Activated CD4-positive, alpha-beta T cell treated with anti-CD3 and anti-CD28 coated beads, Interleukin-2, amount 50 U/mL, for 48 hours (primary cell): Measurements from ENCODE around the gene HCRT.
"Not testable (repeated sequence)": the region's sequence is repeated elsewhere in the genome, so short reads cannot be mapped to it uniquely, and the experiment has no call there.

ENCODE experiments used
- DNase-seq, 2 experiments: peaks; one replicate each; pipeline ENCODE4 v3.0.0-alpha.2; 2020

The HCRT gene

GRCh38 chr17:42179335-42179734, 5.9 kb downstream of the HCRT start:
- no peak for DNase-seq

- DNase-seq, result no peak
Measured at GRCh38 chr17:42178817-42179216, 6.4 kb downstream of the HCRT start.

- no peak for DNase-seq
Measured at GRCh38 chr17:42177684-42178083, 7.6 kb downstream of the HCRT start.

GRCh38 chr17:42174126-42174783, 11.0 kb downstream of the HCRT start:
- DNase-seq, result no peak

- no peak for DNase-seq
Measured at GRCh38 chr17:42171831-42172230, 13.4 kb downstream of the HCRT start.

- DNase-seq, result no peak
Measured at GRCh38 chr17:42169351-42169750, 15.9 kb downstream of the HCRT start.

- no peak for DNase-seq
Measured at GRCh38 chr17:42167807-42168206, 17.4 kb downstream of the HCRT start.

- no peak for DNase-seq
Measured at GRCh38 chr17:42166196-42166763, 19.0 kb downstream of the HCRT start.

GRCh38 chr17:42165751-42166150, 19.5 kb downstream of the HCRT start:
- DNase-seq, result no peak

- no peak for DNase-seq
Measured at GRCh38 chr17:42163696-42164407, 21.4 kb downstream of the HCRT start.

- DNase-seq, result peak; percentile 67 to 73
Measured at GRCh38 chr17:42163113-42163512, 22.1 kb downstream of the HCRT start.

- DNase-seq, result no peak
Measured at GRCh38 chr17:42160531-42160910, 24.7 kb downstream of the HCRT start.

- no peak for DNase-seq
Measured at GRCh38 chr17:42159796-42160530, 25.3 kb downstream of the HCRT start.

- DNase-seq, result no peak
Measured at GRCh38 chr17:42155614-42156045, 29.6 kb downstream of the HCRT start.

- DNase-seq, result no peak
Measured at GRCh38 chr17:42153919-42154742, 31.1 kb downstream of the HCRT start.

GRCh38 chr17:42146911-42147607, 38.2 kb downstream of the HCRT start:
- no peak for DNase-seq

GRCh38 chr17:42143138-42143537, 42.1 kb downstream of the HCRT start:
- not testable (repeated sequence) for DNase-seq

- DNase-seq, result no peak
Measured at GRCh38 chr17:42142371-42142896, 42.8 kb downstream of the HCRT start.

GRCh38 chr17:42141382-42141781, 43.9 kb downstream of the HCRT start:
- no peak for DNase-seq

- DNase-seq, result not testable (repeated sequence)
Measured at GRCh38 chr17:42140690-42141089, 44.6 kb downstream of the HCRT start.

GRCh38 chr17:42138749-42139492, 46.3 kb downstream of the HCRT start:
- no peak for DNase-seq
